Muscle layer of duodenum (tissue), 2 donors: ENCODE results near the gene TDRD12.
"Not testable (repeated sequence)": the region's sequence is repeated elsewhere in the genome, so short reads cannot be mapped to it uniquely, and the experiment has no call there.

Source experiments
- H3K27ac ChIP-seq: one replicate; pipeline ENCODE4 v1.7.0; 2013; ENCODE audit warnings: mild to moderate bottlenecking, low read length
- H3K27me3 ChIP-seq: one replicate; pipeline ENCODE4 v1.7.0; 2013; ENCODE audit warnings: low read depth, mild to moderate bottlenecking, control low read depth, low read length
- H3K36me3 ChIP-seq, 2 donors: one replicate each; pipeline ENCODE4 v1.7.0; 2013; ENCODE audit warnings: low read length in 2 of 2, control low read depth in 1 of 2, mild to moderate bottlenecking in 1 of 2; ENCODE audit not compliant: insufficient read depth in 2 of 2, control insufficient read depth in 1 of 2
- H3K4me1 ChIP-seq, 2 donors: one replicate each; pipeline ENCODE4 v1.7.0; 2013; ENCODE audit warnings: low read length in 2 of 2, mild to moderate bottlenecking in 2 of 2, control low read depth in 1 of 2, moderate library complexity in 1 of 2; ENCODE audit not compliant: insufficient read depth in 2 of 2, control insufficient read depth in 1 of 2
- H3K4me3 ChIP-seq, 2 donors: one replicate each; pipeline ENCODE4 v1.7.0; 2013; ENCODE audit warnings: low read length in 2 of 2, low read depth in 1 of 2, mild to moderate bottlenecking in 1 of 2
- H3K9me3 ChIP-seq, 2 donors: one replicate each; pipeline ENCODE4 v1.7.0; 2013; ENCODE audit warnings: low read length in 2 of 2, control low read depth in 1 of 2, mild to moderate bottlenecking in 1 of 2; ENCODE audit not compliant: control insufficient read depth in 1 of 2
- donor health status: healthy.

The TDRD12 gene

DNA sequence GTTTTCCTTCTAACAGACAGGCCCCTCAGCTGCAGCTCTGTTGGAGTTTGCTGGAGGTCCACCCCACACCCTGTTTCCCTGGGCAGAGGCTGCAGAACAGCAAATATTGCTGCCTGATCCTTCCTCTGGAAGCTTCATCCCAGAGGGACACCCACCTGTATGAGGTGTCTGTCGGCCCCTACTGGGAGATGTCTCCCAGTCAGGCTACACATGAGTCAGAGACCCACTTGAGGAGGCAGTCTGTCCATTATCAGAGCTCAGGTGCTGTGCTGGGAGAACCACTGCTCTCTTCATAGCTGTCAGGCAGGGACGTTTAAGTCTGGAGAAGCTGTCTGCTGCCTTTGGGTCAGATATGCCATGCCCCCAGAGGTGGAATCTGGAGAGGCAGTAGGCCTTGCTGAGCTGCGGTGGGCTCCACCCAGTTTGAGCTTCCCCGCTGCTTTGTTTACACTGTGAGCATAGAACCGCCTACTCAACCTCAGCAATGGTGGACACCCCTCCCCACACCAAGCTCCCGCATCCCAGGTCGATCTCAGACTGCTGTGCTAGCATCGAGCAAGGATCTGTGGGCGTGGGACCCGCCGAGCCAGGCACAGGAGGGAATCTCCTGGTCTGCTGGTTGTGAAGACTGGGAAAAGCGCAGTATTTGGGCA lies 67.7 kb downstream of the TDRD12 start:
- not testable (repeated sequence) for H3K27ac ChIP-seq, H3K27me3 ChIP-seq, H3K4me1 ChIP-seq, H3K36me3 ChIP-seq, H3K9me3 ChIP-seq, H3K4me3 ChIP-seq

DNA sequence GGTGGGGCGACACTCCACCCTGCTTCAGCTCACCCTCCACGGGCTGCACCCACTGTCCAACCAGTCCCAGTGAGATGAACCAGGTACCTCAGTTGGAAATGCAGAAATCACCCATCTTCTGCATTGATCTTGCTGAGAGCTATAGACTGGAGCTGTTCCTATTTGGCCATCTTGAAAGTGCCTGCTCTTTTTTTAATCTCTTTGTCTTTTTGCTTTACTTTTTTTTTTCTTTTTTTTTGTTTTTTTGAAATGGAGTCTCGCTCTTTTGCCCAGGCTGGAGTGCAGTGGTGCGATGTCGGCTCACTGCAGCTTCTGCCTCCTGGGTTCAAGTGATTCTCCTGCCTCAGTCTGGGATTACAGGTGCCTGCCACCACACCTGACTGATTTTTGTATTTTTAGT lies 68.3 kb downstream of the TDRD12 start:
- H3K36me3 ChIP-seq, H3K4me3 ChIP-seq, H3K9me3 ChIP-seq, H3K4me1 ChIP-seq, H3K27me3 ChIP-seq, H3K27ac ChIP-seq: not testable (repeated sequence)

DNA sequence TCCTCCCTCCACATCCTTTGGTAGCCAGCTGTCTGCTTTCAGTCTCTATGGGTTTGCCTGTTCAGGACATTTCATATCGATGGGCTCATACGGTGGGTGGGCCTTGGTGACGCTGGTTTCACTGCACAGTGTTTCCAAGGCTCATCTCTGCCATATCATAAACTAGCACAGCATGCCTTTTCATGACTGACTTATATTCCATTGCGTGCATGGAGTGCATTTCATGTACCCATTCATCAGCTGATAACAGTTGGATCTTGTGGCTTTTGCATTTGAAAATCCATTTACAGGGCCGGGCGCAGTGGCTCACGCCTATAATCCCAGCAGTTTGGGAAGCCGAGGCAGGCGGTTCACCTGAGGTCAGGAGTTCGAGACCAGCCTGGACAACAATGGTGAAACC lies 69.9 kb downstream of the TDRD12 start:
- H3K4me1 ChIP-seq: no peaks in the 10 kb centered on the region
- H3K27ac ChIP-seq: no peak overlapping the region
- no peaks in the 10 kb centered on the region for H3K36me3 ChIP-seq
- H3K9me3 ChIP-seq: no peaks in the 10 kb centered on the region
- no peak overlapping the region for H3K4me3 ChIP-seq
- no peaks in the 10 kb centered on the region for H3K27me3 ChIP-seq

DNA sequence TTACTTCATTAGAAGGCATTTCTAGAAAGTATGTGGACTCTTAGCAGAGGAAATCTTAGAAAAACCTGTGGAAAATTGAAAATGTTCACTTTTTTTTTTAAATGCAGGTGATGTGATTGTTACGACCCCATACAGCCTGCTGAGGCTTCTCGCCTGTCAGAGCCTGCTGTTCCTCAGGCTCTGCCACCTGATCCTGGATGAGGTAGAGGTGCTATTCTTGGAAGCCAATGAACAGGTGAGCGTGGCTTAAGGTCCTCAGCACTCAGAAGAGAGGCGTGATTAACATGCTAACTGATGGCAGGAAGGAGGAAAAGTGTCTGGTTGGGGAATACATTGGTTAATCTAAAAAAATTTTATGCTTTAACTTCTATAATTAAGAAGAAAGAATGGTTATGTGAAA lies 78.6 kb downstream of the TDRD12 start:
- Histone ChIP-seq H3K4me1 (no peaks in the 10 kb centered on the region), H3K4me3 (no peak overlapping the region), H3K27me3 (no peaks in the 10 kb centered on the region), H3K36me3 (no peaks in the 10 kb centered on the region), H3K9me3 (no peaks in the 10 kb centered on the region), H3K27ac (no peak overlapping the region)

DNA sequence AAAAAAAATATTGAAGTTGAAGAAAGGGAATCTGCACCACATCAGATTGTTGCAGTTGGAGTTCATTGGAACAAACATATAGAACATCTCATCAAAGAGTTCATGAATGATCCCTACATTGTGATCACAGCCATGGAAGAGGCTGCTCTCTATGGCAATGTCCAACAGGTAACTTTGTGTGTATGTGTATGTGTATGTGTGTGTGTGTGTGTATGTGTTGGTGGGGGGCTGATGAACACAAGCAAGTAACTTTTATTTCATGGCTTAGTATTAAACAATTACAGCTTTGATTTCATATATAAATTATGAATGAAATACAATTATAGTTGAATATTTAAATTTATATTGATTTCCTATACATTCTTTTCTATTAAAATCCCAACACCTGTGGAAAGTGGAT lies 80.6 kb downstream of the TDRD12 start:
- Histone ChIP-seq H3K9me3 (no peaks in the 10 kb centered on the region), H3K27me3 (no peaks in the 10 kb centered on the region), H3K36me3 (no peaks in the 10 kb centered on the region), H3K4me3 (no peak overlapping the region), H3K27ac (no peak overlapping the region), H3K4me1 (no peaks in the 10 kb centered on the region)

DNA sequence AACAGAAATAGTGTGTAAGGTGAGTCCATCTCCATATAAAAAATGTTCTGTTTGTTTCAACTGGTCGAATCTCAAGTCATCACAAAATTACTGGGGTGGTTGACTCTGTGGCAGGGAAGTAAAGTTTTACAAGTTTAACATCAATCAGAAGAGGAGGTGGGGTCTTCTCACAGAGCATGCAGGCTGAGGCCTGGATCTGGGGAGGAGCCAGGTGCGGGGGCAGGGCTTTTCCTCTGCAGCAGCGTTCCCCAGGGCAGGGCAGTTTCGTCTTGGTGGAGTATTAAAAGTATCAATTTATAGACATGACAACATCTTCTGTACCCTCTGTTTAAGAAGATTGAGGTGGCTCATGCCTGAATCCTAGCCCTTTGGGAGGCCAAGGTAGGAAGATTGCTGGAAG lies 81.2 kb downstream of the TDRD12 start:
- no peaks in the 10 kb centered on the region for H3K27me3 ChIP-seq
- no peaks in the 10 kb centered on the region for H3K36me3 ChIP-seq
- no peaks in the 10 kb centered on the region for H3K9me3 ChIP-seq
- H3K27ac ChIP-seq: no peak overlapping the region
- H3K4me1 ChIP-seq: no peaks in the 10 kb centered on the region
- no peak overlapping the region for H3K4me3 ChIP-seq

DNA sequence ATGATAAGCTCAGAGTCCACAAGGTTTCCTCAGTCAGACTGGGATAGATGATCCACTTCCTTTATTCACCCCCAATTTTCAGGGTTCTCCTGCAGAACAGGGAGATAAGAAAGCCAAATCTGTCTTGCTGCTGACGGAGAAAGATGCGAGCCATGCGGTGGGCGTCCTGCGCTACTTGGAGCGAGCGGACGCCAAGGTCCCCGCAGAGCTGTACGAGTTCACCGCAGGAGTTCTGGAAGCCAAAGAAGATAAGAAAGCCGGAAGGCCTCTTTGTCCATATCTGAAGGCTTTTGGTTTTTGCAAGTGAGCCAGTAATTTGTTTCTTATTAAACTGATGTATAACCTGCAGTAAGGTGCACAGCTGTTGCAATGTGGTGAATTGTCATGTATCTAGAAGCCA lies 83.3 kb downstream of the TDRD12 start:
- no peaks in the 10 kb centered on the region for H3K27me3 ChIP-seq
- no peaks in the 10 kb centered on the region for H3K9me3 ChIP-seq
- H3K27ac ChIP-seq: no peak overlapping the region
- H3K36me3 ChIP-seq: no peaks in the 10 kb centered on the region
- H3K4me1 ChIP-seq: no peaks in the 10 kb centered on the region
- H3K4me3 ChIP-seq: no peak overlapping the region

DNA sequence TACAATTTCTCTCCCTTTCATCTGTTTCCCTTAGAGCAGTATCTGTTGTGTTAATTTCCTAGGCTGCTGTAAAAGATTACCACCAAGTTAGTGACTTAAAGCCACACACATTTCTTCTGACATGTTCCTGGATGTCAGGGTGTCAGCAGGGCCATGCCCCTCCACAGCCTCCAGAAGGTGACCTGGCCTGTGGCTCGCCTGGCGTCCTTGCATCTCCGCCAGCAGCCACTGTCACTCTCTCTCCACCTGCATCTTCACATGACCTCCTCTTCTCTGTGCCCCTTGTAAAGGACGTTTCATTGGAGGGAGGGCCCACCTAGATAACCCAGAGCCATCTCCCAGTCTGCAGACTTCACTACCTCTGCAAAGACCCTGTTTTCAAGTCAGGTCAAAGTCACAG lies 88.7 kb downstream of the TDRD12 start:
- Histone ChIP-seq H3K36me3 (no peaks in the 10 kb centered on the region), H3K27ac (no peak overlapping the region), H3K4me3 (no peak overlapping the region), H3K27me3 (no peaks in the 10 kb centered on the region), H3K9me3 (no peaks in the 10 kb centered on the region), H3K4me1 (peaks cover 0 to 5% of the 10 kb centered on the region in 2 donors)

DNA sequence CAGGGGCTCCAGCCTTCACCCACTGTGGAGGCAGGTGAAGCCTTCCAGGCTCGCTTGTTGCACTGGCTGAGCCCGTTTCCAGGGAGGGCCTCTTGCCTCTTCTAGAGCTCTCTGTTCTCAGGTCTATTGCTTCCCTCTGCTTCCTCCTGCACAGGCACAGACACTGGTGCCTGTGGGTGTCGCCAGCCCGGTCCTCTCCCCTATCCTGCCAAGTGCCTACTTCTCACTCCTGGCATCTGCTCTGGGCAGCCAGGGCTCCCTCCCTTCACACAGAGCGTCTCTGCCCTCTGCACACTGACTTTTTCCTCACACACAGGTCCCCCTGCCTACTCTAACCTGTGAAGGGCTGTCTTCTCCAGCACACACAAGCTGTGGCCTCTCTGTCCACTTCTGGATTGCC lies 89.7 kb downstream of the TDRD12 start:
- no peaks in the 10 kb centered on the region for H3K9me3 ChIP-seq
- no peaks in the 10 kb centered on the region for H3K36me3 ChIP-seq
- no peaks in the 10 kb centered on the region for H3K27me3 ChIP-seq
- H3K4me3 ChIP-seq: no peak overlapping the region
- peaks cover 0 to 5% of the 10 kb centered on the region in 2 donors for H3K4me1 ChIP-seq
- H3K27ac ChIP-seq: no peak overlapping the region

DNA sequence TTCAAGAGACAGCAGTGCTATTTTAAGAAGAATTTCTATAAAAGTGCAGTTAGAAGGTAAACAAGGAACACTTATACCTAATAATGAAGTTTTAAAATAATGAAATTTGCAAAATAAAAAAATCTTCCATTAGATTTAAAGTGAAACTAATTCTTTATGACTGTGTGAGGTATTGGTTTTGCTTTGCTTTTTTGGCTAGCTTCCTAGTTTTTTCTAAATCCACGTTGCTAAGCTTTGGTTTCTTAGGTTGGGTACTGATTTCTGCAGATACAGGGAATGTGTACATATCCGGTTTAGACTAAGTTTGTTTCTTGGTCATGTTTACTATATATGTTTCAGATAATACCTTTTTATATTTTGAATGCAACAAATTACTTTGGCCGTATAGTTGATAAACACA lies 90.2 kb downstream of the TDRD12 start:
- Histone ChIP-seq H3K4me3 (no peak overlapping the region), H3K9me3 (no peaks in the 10 kb centered on the region), H3K4me1 (peaks cover 0 to 5% of the 10 kb centered on the region in 2 donors), H3K36me3 (no peaks in the 10 kb centered on the region), H3K27me3 (no peaks in the 10 kb centered on the region), H3K27ac (no peak overlapping the region)

DNA sequence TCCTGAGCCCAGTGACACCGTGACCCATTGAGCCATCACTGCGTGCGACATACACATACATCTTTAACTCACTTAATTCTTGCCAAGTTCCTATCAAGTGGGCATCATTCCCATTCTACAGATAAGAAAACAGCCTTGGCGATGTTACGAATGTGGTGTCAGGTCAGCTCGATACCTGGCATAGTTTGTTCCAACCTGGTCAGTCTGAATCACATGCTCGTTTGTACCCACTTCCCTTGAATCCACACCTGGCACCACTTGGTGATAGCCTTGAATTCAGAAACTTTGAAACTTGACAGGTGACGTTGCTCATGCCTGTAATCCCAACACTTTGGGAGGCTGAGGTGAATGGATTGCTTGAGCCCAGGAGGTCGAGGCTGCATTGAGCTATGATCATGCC lies 90.9 kb downstream of the TDRD12 start:
- no peaks in the 10 kb centered on the region for H3K9me3 ChIP-seq
- no peak overlapping the region for H3K4me3 ChIP-seq
- no peaks in the 10 kb centered on the region for H3K36me3 ChIP-seq
- H3K27me3 ChIP-seq: no peaks in the 10 kb centered on the region
- H3K27ac ChIP-seq: no peak overlapping the region
- H3K4me1 ChIP-seq: peaks cover 0 to 5% of the 10 kb centered on the region in 2 donors

DNA sequence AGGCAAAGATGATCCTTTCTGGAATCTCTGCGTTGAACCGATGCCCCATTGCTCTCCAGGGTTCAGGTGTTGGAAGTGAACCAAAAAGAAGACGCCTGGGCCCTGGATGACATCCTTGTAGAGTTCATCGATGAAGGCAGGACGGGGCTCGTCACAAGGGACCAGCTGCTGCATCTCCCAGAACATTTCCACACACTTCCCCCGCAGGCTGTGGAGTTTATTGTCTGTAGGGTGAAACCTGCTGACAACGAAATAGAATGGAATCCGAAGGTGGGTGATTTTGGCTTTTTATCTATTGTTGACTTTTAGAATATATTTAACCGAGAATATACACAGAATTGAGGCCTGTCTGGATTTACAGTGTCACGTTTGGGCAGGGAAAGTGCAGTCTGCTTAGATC lies 91.6 kb downstream of the TDRD12 start:
- H3K4me1 ChIP-seq: peaks cover 0 to 5% of the 10 kb centered on the region in 2 donors
- H3K36me3 ChIP-seq: no peaks in the 10 kb centered on the region
- no peaks in the 10 kb centered on the region for H3K27me3 ChIP-seq
- no peak overlapping the region for H3K4me3 ChIP-seq
- no peak overlapping the region for H3K27ac ChIP-seq
- no peaks in the 10 kb centered on the region for H3K9me3 ChIP-seq
